Rectal smooth muscle tissue (tissue), 1 donor: ENCODE results near the gene RNH1.
A peak's percentile ranks its signal among the peaks of the same experiment; 100 is the strongest.

Source experiments
- H3K27ac ChIP-seq: one replicate; pipeline ENCODE4 v1.7.0; 2013; ENCODE audit warnings: low read depth, low read length, inconsistent platforms
- H3K27me3 ChIP-seq: one replicate; pipeline ENCODE4 v1.7.0; 2013; ENCODE audit warnings: low read length; ENCODE audit not compliant: control insufficient read depth, insufficient read depth
- H3K36me3 ChIP-seq: one replicate; pipeline ENCODE4 v1.7.0; 2013; ENCODE audit warnings: low read length; ENCODE audit not compliant: control insufficient read depth, insufficient read depth
- H3K4me1 ChIP-seq: one replicate; pipeline ENCODE4 v1.7.0; 2013; ENCODE audit warnings: low read length; ENCODE audit not compliant: control insufficient read depth, insufficient read depth
- H3K4me3 ChIP-seq: one replicate; pipeline ENCODE4 v1.7.0; 2013; ENCODE audit warnings: low read length
- H3K9ac ChIP-seq: one replicate; pipeline ENCODE4 v1.7.0; 2013; ENCODE audit warnings: low read length

The RNH1 gene

DNA sequence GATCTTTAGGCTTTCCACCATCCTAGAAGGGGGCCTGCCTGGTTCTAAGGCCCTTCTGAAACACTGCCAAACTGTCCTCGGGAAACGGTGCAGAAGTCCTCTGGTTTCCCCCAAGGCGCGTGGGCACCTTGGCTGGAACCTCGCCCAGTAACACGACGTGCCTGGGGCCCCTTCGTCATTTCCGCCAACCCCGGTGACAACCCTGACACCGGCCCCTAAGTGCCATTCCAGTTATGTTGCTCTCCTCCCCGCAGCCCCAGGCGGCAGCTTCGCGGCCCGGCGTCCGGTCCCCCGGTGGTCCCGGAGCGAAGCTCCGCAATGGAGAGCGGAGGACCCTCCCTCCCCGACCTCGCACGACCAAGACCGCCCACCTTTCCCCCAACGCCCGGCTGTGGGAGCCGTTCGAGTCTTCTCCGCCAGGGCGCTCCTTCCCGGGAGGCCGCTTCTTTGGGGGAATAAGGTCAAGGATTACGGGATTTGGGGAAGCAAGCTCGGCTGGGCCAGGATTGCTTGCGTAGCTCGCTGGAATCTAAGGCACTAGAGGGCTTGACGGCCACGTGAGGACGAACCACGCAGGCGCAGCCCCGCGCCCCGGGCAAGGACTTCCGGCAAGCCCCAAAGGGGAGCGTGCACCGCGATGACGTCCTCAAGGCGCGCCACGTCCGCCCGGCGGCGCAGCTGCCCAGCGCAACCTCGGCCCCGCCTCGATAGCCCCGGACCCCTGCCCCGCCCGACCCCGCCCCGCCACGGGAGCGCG lies 626 bp downstream of the RNH1 start:
- Histone ChIP-seq H3K36me3 (peaks cover 8% of the 10 kb centered on the region), H3K27me3 (no peaks in the 10 kb centered on the region), H3K9ac (peak overlapping the region; percentile 97), H3K4me3 (peak overlapping the region; percentile 97), H3K4me1 (peaks cover 16% of the 10 kb centered on the region), H3K27ac (peak overlapping the region; percentile 100)

GRCh38 chr11:504994-505344 lies 2.1 kb downstream of the RNH1 start:
- Histone ChIP-seq H3K4me1 (peaks cover 16% of the 10 kb centered on the region), H3K27ac (peak overlapping the region; percentile 52), H3K36me3 (peaks cover 16% of the 10 kb centered on the region), H3K9ac (no peak overlapping the region), H3K27me3 (no peaks in the 10 kb centered on the region), H3K4me3 (no peak overlapping the region)

GRCh38 chr11:504053-504993 lies 2.7 kb downstream of the RNH1 start:
- H3K36me3 ChIP-seq: peaks cover 19% of the 10 kb centered on the region
- H3K27me3 ChIP-seq: no peaks in the 10 kb centered on the region
- H3K27ac ChIP-seq: peak overlapping the region; percentile 56
- H3K4me1 ChIP-seq: peaks cover 16% of the 10 kb centered on the region
- H3K9ac ChIP-seq: peak overlapping the region; percentile 32
- peak overlapping the region; percentile 66 for H3K4me3 ChIP-seq

- Histone ChIP-seq H3K4me1 (peaks cover 16% of the 10 kb centered on the region), H3K9ac (no peak overlapping the region)
Measured at GRCh38 chr11:503179-503981, 3.7 kb downstream of the RNH1 start.

DNA sequence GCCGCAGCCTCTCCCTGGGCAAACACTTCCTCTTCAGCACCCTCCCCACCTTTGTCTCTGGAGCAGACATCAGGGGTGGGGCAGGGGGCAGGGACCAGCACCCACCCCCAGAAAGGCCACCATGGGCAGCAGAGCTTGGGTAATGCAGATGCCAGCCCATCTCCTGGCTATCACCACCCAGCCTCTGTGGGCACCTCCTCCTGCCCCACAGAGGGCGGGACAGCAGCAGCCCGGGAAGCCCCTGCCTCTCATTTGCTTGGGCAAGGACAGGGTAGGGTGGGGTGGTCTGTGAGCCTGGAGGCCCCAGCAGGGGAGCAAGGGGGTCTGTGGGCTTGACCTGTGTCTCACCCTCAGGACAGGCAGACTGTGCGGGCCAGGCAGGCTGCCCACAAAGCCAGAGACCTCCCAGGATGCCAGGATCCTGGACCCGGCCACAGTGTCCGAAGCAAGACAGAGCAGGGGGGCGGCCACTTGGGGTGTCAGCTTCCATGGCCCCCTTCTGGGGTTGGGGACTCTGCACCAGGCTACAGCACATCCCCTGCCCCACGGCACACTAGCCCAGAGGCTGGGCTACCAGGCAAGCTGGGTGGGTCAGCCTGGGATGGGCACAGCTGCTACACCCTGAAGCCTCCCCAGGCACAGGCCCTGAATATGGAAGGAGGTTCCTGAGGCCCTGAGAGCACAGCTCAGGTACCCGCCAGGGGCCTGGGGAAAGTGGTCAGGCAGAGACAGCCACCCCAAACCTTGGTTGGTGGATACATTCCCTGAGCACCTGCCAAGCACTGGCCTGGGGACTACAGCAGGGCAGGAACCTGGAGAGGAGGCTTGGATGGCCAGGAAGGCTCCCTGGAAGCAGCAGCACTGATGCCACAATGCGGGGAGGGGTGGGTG lies 4.5 kb downstream of the RNH1 start:
- Histone ChIP-seq H3K36me3 (peaks cover 27% of the 10 kb centered on the region), H3K27me3 (no peaks in the 10 kb centered on the region), H3K27ac (no peak overlapping the region), H3K4me1 (peaks cover 13% of the 10 kb centered on the region), H3K4me3 (no peak overlapping the region), H3K9ac (no peak overlapping the region)

More at GRCh38 chr11:503179-503981, 3.7 kb downstream of the RNH1 start:
- peak overlapping the region; percentile 56 for H3K27ac ChIP-seq
- peaks cover 24% of the 10 kb centered on the region for H3K36me3 ChIP-seq
- H3K4me3 ChIP-seq: peak overlapping the region; percentile 66
- no peaks in the 10 kb centered on the region for H3K27me3 ChIP-seq

- Histone ChIP-seq H3K27me3 (no peaks in the 10 kb centered on the region), H3K4me1 (peaks cover 13% of the 10 kb centered on the region), H3K4me3 (no peak overlapping the region), H3K9ac (no peak overlapping the region), H3K27ac (no peak overlapping the region), H3K36me3 (peaks cover 35% of the 10 kb centered on the region)
Measured at GRCh38 chr11:501683-502287, 5.3 kb downstream of the RNH1 start.

- peaks cover 38% of the 10 kb centered on the region for H3K36me3 ChIP-seq
Measured at GRCh38 chr11:501001-501682, 5.9 kb downstream of the RNH1 start.

DNA sequence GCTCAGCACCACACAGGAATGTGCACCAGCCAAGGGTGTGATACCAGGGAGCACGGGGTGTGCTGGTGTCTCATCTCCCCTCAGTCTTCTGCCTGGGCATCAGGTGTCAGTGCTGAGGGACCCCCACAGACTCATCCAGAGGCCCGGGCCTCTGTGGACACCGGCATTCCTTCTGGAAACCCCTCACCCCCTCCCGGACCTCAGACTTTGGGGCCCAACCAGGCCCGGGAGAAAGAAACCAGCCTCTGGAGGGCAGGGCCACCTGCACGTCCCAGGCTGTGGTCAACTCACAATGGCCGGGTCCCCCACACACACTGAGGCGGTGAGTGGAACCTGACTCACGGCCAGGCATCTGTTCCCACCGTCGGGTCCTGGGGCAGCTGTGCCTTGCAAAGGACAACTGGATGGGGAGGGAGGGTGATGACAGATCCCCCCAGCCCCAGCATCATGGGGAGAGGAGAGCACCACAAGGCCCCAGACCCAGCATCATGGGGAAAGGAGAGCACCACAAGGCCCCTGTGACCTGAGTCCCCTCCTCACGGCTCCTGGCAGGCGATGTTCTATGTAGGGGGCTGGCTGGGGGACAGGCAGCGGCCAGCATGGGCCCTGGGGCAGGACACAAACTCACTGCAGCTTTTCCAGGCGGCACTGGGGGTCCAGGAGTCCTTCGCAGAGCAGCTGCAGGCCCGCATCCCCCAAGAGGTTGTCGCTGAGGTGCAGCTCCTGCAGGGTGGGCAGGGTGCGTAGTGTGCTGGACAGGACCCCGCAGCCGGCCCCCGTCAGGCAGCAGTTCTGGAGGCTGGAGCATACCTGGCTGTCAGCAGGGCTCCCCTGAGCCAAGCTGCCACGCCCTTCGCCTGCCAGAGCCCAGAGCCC lies 7.6 kb downstream of the RNH1 start:
- no peak overlapping the region for H3K9ac ChIP-seq
- H3K4me3 ChIP-seq: no peak overlapping the region
- H3K4me1 ChIP-seq: peaks cover 2% of the 10 kb centered on the region
- peaks cover 40% of the 10 kb centered on the region for H3K36me3 ChIP-seq
- no peaks in the 10 kb centered on the region for H3K27me3 ChIP-seq
- H3K27ac ChIP-seq: no peak overlapping the region

More at GRCh38 chr11:501001-501682, 5.9 kb downstream of the RNH1 start:
- peaks cover 13% of the 10 kb centered on the region for H3K4me1 ChIP-seq
- no peak overlapping the region for H3K27ac ChIP-seq
- no peak overlapping the region for H3K4me3 ChIP-seq
- no peak overlapping the region for H3K9ac ChIP-seq
- H3K27me3 ChIP-seq: no peaks in the 10 kb centered on the region

DNA sequence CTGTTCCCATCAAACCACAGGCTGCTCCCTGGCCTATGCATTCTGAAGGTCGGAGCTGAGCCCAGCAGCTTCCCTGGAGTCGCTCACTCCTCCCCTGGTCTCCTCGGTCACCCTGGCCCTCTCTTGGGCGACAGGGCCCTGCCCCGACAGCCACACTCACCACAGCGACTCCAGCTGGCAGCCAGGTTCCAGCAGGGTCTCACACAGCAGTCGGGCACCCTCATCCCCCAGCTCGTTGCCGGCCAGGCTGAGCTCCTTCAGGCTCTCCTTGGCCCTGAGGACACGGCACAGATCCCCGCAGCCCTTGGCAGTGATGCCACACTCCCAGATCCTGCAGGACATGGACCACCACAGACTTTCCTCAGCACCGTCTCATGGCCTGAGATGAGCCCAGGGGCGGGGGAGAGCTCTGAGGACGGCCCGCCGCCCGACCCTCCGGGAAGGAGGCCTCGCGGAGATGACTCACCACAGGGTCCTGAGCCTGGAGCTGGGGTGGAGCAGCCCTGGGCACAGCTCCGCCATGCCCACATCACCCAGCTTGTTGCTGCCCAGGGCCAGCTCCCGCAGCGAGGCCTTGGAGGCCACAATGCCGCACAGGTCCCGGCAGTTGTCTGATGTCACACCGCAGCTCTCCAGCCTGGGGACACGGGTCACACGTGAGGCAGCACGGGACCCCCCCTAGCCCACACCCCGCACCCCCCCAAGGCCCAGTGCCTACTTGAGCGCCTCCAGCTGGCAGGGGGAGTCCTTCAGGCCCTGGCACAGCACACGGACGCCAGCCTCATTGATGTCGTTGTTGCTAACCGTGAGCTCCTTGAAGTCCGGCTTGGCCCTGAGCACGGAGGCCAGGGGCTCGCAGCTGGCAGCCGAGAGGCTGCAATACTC lies 8.5 kb downstream of the RNH1 start:
- Histone ChIP-seq H3K27ac (no peak overlapping the region), H3K27me3 (no peaks in the 10 kb centered on the region), H3K4me1 (no peaks in the 10 kb centered on the region), H3K9ac (no peak overlapping the region), H3K36me3 (peaks cover 40% of the 10 kb centered on the region), H3K4me3 (no peak overlapping the region)
